ENCODE measurements around the gene NDUFAF7.

DNA sequence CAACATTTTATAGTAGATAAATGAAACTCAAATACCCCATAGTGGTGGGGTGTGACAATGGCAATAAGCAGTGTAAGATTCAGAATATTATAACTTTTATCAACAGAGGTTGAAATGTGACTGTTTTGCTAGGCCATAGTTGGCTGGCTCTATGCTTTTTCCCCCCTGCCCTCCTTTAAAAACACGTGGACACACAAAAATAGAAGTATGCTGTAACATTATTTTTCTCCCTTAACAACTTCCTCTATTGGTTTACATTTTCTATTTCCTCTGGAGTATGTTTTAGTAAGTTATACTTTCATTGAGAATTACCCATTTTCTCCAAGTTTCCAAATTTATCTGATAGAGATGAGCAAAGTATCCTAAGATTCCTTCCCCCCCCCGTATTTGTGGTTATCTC is 31.1 kb downstream of the NDUFAF7 start:
- TF ChIP-seq POLR2A (IDR thresholded peaks at IDR 0.05; ENCODE audit: low read depth): no peak
- TF ChIP-seq, protein P1, sequence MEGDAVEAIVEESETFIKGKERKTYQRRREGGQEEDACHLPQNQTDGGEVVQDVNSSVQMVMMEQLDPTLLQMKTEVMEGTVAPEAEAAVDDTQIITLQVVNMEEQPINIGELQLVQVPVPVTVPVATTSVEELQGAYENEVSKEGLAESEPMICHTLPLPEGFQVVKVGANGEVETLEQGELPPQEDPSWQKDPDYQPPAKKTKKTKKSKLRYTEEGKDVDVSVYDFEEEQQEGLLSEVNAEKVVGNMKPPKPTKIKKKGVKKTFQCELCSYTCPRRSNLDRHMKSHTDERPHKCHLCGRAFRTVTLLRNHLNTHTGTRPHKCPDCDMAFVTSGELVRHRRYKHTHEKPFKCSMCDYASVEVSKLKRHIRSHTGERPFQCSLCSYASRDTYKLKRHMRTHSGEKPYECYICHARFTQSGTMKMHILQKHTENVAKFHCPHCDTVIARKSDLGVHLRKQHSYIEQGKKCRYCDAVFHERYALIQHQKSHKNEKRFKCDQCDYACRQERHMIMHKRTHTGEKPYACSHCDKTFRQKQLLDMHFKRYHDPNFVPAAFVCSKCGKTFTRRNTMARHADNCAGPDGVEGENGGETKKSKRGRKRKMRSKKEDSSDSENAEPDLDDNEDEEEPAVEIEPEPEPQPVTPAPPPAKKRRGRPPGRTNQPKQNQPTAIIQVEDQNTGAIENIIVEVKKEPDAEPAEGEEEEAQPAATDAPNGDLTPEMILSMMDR (IDR thresholded peaks at IDR 0.05): no peak
